Measurements from ENCODE around the gene MYO18B. TPM values are rescaled to one million over a fixed set of nuclear protein-coding genes. Genes with fewer than 3 reads are reported as not detected.
"Not testable (repeated sequence)": the region's sequence is repeated elsewhere in the genome, so short reads cannot be mapped to it uniquely, and the experiment has no call there.

The MYO18B gene
- total RNA-seq, 2 donors from 2014 or later, result 0.23 to 0.38 TPM

DNA sequence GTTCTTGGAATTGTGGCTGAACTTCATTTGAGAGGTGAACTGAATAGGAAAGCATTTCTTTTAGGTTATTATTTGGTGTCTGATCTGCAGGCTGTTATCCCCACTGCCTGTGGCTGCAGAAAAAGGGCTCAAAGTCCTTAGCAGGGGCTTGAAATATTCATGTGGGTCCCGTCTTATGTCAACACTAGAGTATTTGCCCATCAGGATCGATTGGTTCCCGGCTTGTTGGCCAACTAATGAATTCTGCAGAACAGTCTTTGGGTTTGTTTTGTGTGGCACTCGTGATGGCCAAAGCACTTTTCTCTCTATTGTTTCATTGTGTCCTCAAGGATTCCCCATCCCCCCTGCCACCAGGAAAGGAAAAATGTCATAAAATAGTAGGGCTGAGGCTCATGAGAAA lies 211.9 kb downstream of the MYO18B start:
- no peak for DNase-seq (ENCODE audit: low spot score)
- intact Hi-C loops (cut with DNase I), result no loop called here

- intact Hi-C loops (cut with DNase I), result no loop called here
- no peak for DNase-seq (ENCODE audit: low spot score)
Measured at GRCh38 chr22:25955323-25955722, 213.3 kb downstream of the MYO18B start.

DNA sequence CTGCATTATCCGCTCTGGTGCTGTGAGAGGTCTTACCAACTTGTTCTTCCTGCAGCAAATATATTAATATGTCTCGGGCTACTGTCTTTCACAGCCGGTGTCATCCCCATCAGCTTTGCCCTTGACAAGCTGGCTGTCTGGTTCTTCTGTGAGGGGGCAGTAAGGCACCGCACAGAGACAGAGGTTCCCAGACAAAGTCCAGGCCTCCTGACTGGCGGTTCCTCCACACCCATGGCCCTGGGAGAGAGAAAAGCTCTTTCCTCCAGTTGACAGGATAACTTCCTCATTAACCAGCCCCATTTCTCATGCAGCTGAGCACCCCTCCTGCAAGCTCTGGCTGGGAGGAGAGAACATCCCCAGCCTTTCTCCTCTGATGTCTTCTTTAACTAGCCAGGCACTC lies 214.8 kb downstream of the MYO18B start:
- intact Hi-C loops (cut with DNase I), result no loop called here
- DNase-seq (ENCODE audit: low spot score), result no peak

GRCh38 chr22:25959818-25960774 lies 218.1 kb downstream of the MYO18B start:
- DNase-seq (ENCODE audit: low spot score), result no peak
- intact Hi-C loops (cut with DNase I), result no loop called here

GRCh38 chr22:25961699-25962098 lies 219.7 kb downstream of the MYO18B start:
- DNase-seq (ENCODE audit: low spot score), result no peak
- intact Hi-C loops (cut with DNase I), result no loop called here

DNA sequence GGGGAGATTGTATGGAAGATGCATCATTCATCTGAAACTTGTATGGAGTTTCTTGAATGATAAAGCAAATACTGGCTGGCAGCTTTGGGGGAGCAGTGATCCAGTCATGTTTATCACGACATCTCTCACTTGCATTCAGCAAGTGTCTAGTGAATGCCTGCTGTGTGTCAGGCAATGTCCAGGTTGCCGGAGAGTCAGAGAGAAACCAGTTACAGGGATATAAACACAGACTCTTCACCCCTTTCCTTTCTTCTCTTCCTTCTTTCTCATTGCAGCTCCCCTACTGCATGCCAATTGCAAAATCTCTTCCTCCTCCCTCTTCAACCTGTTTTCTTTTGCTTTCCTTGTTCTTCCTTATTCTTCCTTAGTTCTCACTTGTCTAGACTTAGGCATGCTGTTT lies 220.7 kb downstream of the MYO18B start:
- intact Hi-C loops (cut with DNase I), result no loop called here
- DNase-seq (ENCODE audit: low spot score), result no peak

- DNase-seq (ENCODE audit: low spot score), result no peak
- intact Hi-C loops (cut with DNase I), result no loop called here
Measured at GRCh38 chr22:25964961-25965730, 223.2 kb downstream of the MYO18B start.

DNA sequence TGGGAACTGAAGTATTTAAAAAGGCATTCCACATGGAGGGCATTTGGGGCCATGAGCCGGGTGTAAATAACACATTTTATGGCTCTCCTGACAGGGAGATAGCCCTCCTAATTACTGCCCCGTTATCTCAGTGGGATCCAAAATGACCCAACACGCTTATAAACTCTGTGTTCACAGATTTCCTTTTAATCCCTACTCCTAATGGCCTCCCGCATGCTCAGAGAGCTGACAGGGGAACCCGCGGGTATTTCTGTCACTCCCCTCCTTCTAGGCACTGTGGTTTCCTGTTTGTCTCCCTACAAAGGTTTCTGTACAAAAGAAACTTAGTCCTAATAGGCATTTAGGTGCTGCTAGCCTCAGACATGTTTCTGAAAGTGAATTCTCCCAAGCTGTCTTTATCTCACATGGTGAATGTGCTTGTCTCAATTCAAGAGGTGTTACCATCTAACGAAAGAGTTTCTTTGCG lies 224.5 kb downstream of the MYO18B start:
- DNase-seq (ENCODE audit: low spot score), result no peak
- intact Hi-C loops (cut with DNase I), result no loop called here

DNA sequence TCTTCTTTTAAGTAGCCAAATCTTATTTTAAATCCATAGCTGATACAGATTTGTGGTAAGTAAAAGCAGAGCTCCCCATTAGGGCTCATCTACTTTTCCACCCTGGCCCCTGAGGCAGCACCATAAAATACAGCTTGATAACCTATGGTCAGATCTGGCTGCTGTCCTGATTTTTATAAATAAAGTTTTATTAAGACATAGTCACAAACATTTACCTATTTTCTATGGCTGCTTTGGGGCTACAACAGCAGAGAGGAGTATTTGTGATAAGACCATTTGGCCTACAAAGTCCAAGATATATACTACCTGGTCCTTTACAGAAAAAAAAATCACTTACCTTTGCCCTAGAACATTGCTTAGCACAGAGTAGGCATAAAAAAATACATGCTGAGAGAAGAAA lies 227.3 kb downstream of the MYO18B start:
- no peak for DNase-seq (ENCODE audit: low spot score)
- intact Hi-C loops (cut with DNase I), result no loop called here

DNA sequence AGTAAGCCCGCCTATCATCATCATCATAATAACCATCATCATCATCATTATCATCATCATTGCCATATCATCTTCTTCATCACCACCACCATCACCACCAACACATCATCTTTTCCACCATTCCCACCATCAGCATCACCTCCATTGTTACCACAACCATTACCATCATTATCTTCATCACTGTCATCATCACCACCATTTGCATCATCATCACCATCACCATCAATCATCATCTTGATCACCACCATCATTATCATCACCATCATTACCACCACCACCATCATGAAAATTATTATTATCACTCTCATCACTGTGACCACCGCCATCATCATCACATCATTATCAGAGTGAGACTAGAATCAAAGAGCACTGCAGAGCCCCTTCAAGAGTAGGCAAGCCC lies 227.9 kb downstream of the MYO18B start:
- DNase-seq (ENCODE audit: low spot score), result no peak
- intact Hi-C loops (cut with DNase I), result no loop called here

GRCh38 chr22:25970374-25970911 lies 228.5 kb downstream of the MYO18B start:
- DNase-seq (ENCODE audit: low spot score), result no peak
- intact Hi-C loops (cut with DNase I), result no loop called here

DNA sequence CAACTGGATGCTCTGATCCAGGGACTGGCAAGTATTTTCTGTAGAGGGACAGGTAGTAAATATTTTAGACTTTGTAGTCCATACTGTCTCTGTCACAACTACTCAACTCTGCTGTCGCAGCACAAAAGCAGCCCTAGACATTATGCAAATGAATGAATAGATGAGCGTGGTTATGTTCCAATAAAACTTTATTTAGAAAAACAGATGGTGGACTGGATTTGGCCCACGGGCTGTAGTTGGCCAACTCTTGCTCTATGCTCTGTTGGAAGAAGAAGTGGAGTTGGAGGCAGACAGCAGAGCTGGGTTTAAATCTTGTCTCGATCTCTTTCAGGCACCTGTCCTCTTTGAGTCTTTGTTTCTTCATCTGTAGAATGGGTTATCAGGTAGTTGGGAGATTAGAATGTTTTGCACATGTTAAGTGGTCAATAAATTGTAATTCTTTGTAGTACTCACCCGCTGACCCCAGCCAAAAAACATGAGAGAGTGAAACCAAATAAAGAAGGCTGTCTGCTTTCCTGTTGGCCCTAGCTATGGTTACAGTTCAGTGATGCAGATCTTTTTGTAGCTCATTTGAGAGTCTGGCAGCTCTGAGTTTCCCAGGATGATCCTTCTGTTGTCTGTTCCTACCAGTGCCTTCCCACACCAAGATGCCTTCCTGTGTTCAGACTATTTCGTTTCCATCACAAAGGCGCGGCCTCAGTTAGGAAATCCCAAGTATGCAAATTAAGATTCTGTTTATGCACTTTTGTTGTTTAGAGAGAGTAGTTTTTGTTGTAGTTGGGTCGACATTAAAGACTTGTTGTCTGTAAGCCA lies 229.2 kb downstream of the MYO18B start:
- intact Hi-C loops (cut with DNase I), result no loop called here
- no peak for DNase-seq (ENCODE audit: low spot score)

GRCh38 chr22:25972397-25972796 lies 230.4 kb downstream of the MYO18B start:
- DNase-seq (ENCODE audit: low spot score), result no peak
- intact Hi-C loops (cut with DNase I), result no loop called here

DNA sequence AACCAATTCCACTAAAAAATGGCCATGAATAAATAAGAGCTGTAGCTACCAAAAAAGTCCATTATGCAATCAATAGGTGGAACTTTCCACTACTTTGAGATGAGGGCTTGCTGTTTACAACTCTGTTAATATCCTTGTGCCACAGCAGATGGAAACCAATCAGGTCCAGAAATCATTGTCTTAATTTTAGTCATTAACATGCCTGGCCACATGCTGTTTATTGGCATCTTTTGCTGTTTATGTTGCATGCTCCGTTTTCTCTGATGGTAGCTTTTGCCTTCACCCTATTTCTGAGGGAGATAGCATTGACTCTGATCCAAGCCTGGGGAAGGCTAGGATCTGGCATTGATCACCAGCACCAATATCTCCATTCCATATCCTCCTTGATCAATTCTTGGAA lies 234.4 kb downstream of the MYO18B start:
- intact Hi-C loops (cut with DNase I), result no loop called here
- DNase-seq (ENCODE audit: low spot score), result no peak

DNA sequence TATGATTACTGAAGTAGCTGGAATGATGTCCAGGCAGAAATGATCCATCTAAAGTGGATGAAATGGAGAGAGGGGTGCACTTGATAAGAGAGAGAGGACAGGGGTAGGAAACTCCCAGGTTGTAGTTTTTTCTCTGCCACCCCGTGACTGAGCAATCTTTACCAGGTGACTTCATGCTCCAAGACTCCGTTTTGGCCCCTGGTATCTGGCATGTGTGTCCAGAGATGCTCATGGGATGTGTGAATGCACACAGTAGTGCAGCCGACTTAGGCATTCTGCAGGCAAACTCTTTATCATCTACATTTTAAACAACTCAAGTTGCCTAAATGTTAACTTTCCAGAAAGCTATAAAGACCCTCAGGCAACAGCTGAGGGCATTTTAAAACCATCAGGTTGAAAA lies 238.0 kb downstream of the MYO18B start:
- intact Hi-C loops (cut with DNase I), result no loop called here
- DNase-seq (ENCODE audit: low spot score), result no peak

DNA sequence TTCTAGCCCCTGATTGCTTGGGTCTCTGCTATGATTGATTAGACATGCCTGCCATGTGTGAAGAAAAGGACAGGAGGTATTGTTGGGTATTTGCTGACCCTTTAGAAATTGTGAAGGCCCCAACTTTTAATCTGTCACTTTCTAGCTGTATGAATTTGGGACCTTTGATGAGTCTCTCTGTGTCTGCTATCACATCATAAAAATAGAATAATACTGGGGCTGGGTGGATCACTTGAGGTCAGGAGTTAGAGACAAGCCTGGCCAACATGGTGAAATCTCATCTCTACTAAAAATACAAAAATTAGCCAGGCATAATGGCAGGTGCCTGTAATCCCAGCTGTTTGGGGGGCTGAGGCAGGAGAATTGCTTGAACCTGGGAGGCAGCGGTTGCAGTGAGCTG lies 242.9 kb downstream of the MYO18B start:
- intact Hi-C loops (cut with DNase I); DNase-seq (ENCODE audit: low spot score): not testable (repeated sequence)

DNA sequence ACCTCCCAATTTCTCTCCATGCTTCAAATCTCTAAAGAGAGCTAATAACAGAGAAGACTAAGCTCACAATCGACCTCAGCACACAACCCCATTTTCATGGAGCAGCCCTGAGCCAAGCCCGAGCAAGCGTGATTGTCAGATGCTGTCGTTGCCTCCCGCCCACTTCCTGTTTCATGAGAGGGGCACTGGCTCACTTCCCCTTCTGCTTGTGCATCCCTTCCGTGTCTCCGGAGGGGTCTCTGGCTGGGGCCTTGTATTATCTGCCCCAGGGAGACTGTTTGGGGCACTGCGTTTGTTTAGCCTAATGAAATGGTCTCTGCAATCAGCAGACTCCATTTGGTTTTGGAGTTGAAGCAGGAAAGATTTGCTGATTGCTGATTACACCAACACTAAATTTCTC lies 246.0 kb downstream of the MYO18B start:
- DNase-seq (ENCODE audit: low spot score), result no peak
- intact Hi-C loops (cut with DNase I), result no loop called here

GRCh38 chr22:25990940-25991339 lies 249.0 kb downstream of the MYO18B start:
- intact Hi-C loops (cut with DNase I), result no loop called here
- DNase-seq (ENCODE audit: low spot score), result no peak

DNA sequence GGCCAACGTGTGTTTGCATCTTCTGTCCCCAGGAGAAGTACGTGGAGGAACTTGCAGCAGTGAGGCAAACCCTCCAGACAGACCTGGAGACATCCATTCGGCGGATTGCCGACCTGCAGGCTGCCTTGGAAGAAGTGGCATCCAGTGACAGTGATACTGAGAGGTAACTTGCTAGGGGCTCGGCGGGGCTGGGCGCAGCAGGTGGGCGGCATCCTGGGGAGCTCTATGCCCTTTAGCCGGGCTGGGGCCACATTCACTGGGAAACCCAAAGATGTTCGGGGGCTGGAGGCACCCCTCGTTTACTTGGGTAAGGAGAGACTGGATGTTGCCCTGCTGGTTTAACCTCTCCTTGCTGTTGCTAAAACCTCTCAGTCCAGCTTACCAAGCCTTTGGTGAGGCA lies 250.3 kb downstream of the MYO18B start:
- DNase-seq (ENCODE audit: low spot score), result no peak
- intact Hi-C loops (cut with DNase I), result no loop called here

All from posterior vena cava (tissue), 2 donors.